GM21528 (cell line): ENCODE results near the gene IFIT2.

Experiments
- ATAC-seq: cut with Tn5 transposase; IDR thresholded peaks from one replicate; pipeline ENCODE4 v1.9.1; 2021; ENCODE audit warnings: mild to moderate bottlenecking, moderate library complexity; ENCODE audit not compliant: unreplicated experiment, low FRiP score

Gene IFIT2

GRCh38 chr10:89355394-89355931, 53.6 kb downstream of the IFIT2 start:
- no peak for ATAC-seq

GRCh38 chr10:89357096-89357495, 55.2 kb downstream of the IFIT2 start:
- ATAC-seq = no peak

- ATAC-seq = no peak
These were observed 56.1 kb downstream of the IFIT2 start for GRCh38 chr10:89357975-89358374.
